Astrocyte (in vitro differentiated cells and primary cell): ENCODE measurements around the gene LHFPL3. TPM values are rescaled to one million over a fixed set of nuclear protein-coding genes. Genes with fewer than 3 reads are reported as not detected.

ENCODE experiments used
- DNase-seq: peaks from one replicate; pipeline ENCODE4 v3.0.0-alpha.2; 2010; ENCODE audit warnings: low read depth
- FAIRE-seq: peaks from 2 replicates; lab custom pipeline; 2011; peaks lifted over from hg19 to GRCh38; lab: Jason Lieb, UNC
- H2AFZ ChIP-seq: 2 replicates; pipeline ENCODE4 v1.6.0; 2012; ENCODE audit warnings: low read depth, low read length, inconsistent platforms
- H3K27ac ChIP-seq: 2 replicates; pipeline ENCODE4 v1.5.1; 2011; ENCODE audit warnings: low read depth, low read length, inconsistent platforms
- H3K27me3 ChIP-seq: 2 replicates; pipeline ENCODE4 v1.6.0; 2011; ENCODE audit warnings: low read length, inconsistent platforms; ENCODE audit not compliant: insufficient read depth
- H3K36me3 ChIP-seq: 2 replicates; pipeline ENCODE4 v1.5.1; 2011; ENCODE audit warnings: low read length, inconsistent platforms; ENCODE audit not compliant: insufficient read depth
- H3K4me1 ChIP-seq: 2 replicates; pipeline ENCODE4 v1.5.1; 2011; ENCODE audit warnings: low read length, inconsistent platforms; ENCODE audit not compliant: insufficient read depth
- H3K4me2 ChIP-seq: 2 replicates; pipeline ENCODE4 v1.6.0; 2012; ENCODE audit warnings: low read length, inconsistent platforms
- H3K4me3 ChIP-seq: 2 replicates; pipeline ENCODE4 v1.5.1; 2011; ENCODE audit warnings: low read depth, mild to moderate bottlenecking, low read length, inconsistent platforms; ENCODE audit not compliant: insufficient read depth
- H3K79me2 ChIP-seq: 2 replicates; pipeline ENCODE4 v1.6.0; 2012; ENCODE audit warnings: mild to moderate bottlenecking, low read length, inconsistent platforms; ENCODE audit not compliant: insufficient read depth
- H3K9ac ChIP-seq: 2 replicates; pipeline ENCODE4 v1.6.0; 2012; ENCODE audit warnings: mild to moderate bottlenecking, low read length, inconsistent platforms
- H3K9me3 ChIP-seq: 2 replicates; pipeline ENCODE4 v1.5.1; 2012; ENCODE audit warnings: low read depth, mild to moderate bottlenecking, low read length, inconsistent platforms; ENCODE audit not compliant: insufficient read depth
- H4K20me1 ChIP-seq: 2 replicates; pipeline ENCODE4 v1.6.0; 2012; ENCODE audit warnings: low read length, inconsistent platforms; ENCODE audit not compliant: insufficient read depth
- H3K27ac Mint-ChIP-seq: one replicate; pipeline ENCODE4 v1.8.0; 2021; ENCODE audit warnings: mild to moderate bottlenecking, mixed read lengths; ENCODE audit not compliant: unreplicated experiment
- H3K27me3 Mint-ChIP-seq: one replicate; pipeline ENCODE4 v1.8.0; 2021; ENCODE audit warnings: low read depth, mixed read lengths; ENCODE audit not compliant: unreplicated experiment
- H3K36me3 Mint-ChIP-seq: one replicate; pipeline ENCODE4 v1.8.0; 2021; ENCODE audit warnings: low read depth, mixed read lengths; ENCODE audit not compliant: unreplicated experiment
- H3K4me1 Mint-ChIP-seq: one replicate; pipeline ENCODE4 v1.8.0; 2021; ENCODE audit warnings: low read depth, mixed read lengths; ENCODE audit not compliant: unreplicated experiment
- H3K4me3 Mint-ChIP-seq: one replicate; pipeline ENCODE4 v1.8.0; 2021; ENCODE audit warnings: mild to moderate bottlenecking, moderate library complexity, mixed read lengths; ENCODE audit not compliant: unreplicated experiment
- H3K9me3 Mint-ChIP-seq: one replicate; pipeline ENCODE4 v1.8.0; 2021; ENCODE audit warnings: mild to moderate bottlenecking, mixed read lengths; ENCODE audit not compliant: unreplicated experiment
- CTCF ChIP-seq: IDR thresholded peaks from 2 replicates; pipeline ENCODE4 v1.5.1; 2011; ENCODE audit warnings: low read depth, mild to moderate bottlenecking, inconsistent platforms, low read length, moderate library complexity; ENCODE audit not compliant: insufficient read depth
- EZH2 ChIP-seq: IDR thresholded peaks from 2 replicates; pipeline ENCODE4 v1.6.1; 2012; ENCODE audit warnings: mild to moderate bottlenecking, low read length, inconsistent platforms; ENCODE audit not compliant: insufficient read depth
- total RNA-seq: library from RNA; stranded (reverse); gene quantifications from 2 replicates; pipeline ENCODE4 v1.2.1, GENCODE V29; 2021

The LHFPL3 gene
- total RNA-seq, 1 donor from 2014 or later, result not detected

DNA sequence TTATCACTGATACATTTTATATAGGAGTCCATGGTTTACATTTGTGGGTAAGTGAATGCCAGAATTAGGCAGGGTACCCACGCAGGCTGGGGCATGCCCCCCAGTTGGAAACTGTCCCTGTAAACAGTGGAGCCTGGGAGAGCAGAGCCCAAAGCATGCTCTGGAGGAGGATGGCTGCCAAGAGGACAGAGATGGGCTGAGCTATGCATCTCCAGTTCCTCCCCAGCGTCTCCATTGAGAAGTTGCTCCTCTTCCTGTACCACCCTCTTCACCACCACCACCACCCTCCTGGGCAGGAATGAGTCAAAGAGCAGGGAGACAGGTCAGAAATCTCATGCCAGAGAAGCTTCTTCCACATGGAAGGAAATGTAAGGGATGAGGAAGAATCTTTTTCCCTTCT, 617.9 kb downstream of the LHFPL3 start:
- no peaks in the 10 kb centered on the region for H3K36me3 ChIP-seq
- Mint-ChIP-seq H3K4me3 (no peak overlapping the region), H3K27ac (no peak overlapping the region), H3K4me1 (peaks cover 12% of the 10 kb centered on the region), H3K27me3 (no peaks in the 10 kb centered on the region), H3K36me3 (peaks cover 1% of the 10 kb centered on the region), H3K9me3 (peaks cover 5% of the 10 kb centered on the region)
- no peaks in the 10 kb centered on the region for H3K27me3 ChIP-seq
- no peak for DNase-seq
- no peak overlapping the region for H3K27ac ChIP-seq
- H3K4me2 ChIP-seq, result no peak overlapping the region
- no peaks in the 10 kb centered on the region for H3K79me2 ChIP-seq
- H2AFZ ChIP-seq, result no peak overlapping the region
- H3K4me1 ChIP-seq, result peaks cover 25% of the 10 kb centered on the region
- no peak overlapping the region for H3K9ac ChIP-seq
- TF ChIP-seq EZH2, result no peak
- TF ChIP-seq CTCF, result no peak
- no peak overlapping the region for H3K4me3 ChIP-seq
- no peaks in the 10 kb centered on the region for H4K20me1 ChIP-seq
- H3K9me3 ChIP-seq, result no peaks in the 10 kb centered on the region
- no peak for FAIRE-seq

DNA sequence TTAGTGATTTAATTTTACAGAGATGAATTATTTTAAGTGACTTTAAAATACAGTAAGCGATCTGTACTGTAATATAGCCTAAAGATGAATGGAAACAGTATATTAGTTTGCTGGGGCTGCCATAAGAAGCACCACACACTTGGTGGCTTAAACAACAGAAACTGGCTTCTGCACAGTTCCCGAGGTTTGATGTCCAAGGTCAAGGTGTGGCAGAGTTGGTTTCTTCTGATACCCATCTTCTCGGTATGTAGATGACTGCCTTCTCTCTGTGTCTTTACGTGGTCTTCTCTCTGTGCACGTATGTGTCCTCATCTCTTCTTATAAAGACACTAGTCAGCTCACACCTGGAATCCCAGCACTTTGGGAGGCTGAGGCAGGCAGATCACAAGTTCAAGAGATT, 621.6 kb downstream of the LHFPL3 start:
- Histone ChIP-seq H3K27me3 (no peaks in the 10 kb centered on the region), H3K4me3 (no peak overlapping the region), H3K4me2 (no peak overlapping the region), H4K20me1 (no peaks in the 10 kb centered on the region), H2AFZ (no peak overlapping the region), H3K27ac (no peak overlapping the region), H3K4me1 (peaks cover 10% of the 10 kb centered on the region), H3K36me3 (no peaks in the 10 kb centered on the region), H3K9ac (no peak overlapping the region), H3K9me3 (no peaks in the 10 kb centered on the region), H3K79me2 (no peaks in the 10 kb centered on the region)
- H3K4me3 Mint-ChIP-seq, result no peak overlapping the region
- FAIRE-seq (no peak), DNase-seq (no peak)
- H3K4me1 Mint-ChIP-seq, result peaks cover 5% of the 10 kb centered on the region
- no peaks in the 10 kb centered on the region for H3K36me3 Mint-ChIP-seq
- TF ChIP-seq EZH2 (no peak), CTCF (no peak)
- no peak overlapping the region for H3K27ac Mint-ChIP-seq
- H3K27me3 Mint-ChIP-seq, result no peaks in the 10 kb centered on the region
- no peaks in the 10 kb centered on the region for H3K9me3 Mint-ChIP-seq

- H3K36me3 Mint-ChIP-seq, result no peaks in the 10 kb centered on the region
- H3K27ac ChIP-seq, result no peak overlapping the region
- H4K20me1 ChIP-seq, result no peaks in the 10 kb centered on the region
- H3K27ac Mint-ChIP-seq, result no peak overlapping the region
- no peaks in the 10 kb centered on the region for H3K79me2 ChIP-seq
- H3K9me3 ChIP-seq, result no peaks in the 10 kb centered on the region
- DNase-seq (no peak), FAIRE-seq (no peak)
- H3K4me1 Mint-ChIP-seq, result no peaks in the 10 kb centered on the region
- H3K27me3 ChIP-seq, result no peaks in the 10 kb centered on the region
- no peak overlapping the region for H3K9ac ChIP-seq
- H3K27me3 Mint-ChIP-seq, result no peaks in the 10 kb centered on the region
- TF ChIP-seq CTCF (no peak), EZH2 (no peak)
- no peak overlapping the region for H3K4me2 ChIP-seq
- H2AFZ ChIP-seq, result no peak overlapping the region
- peaks cover 2% of the 10 kb centered on the region for H3K4me1 ChIP-seq
- H3K9me3 Mint-ChIP-seq, result no peaks in the 10 kb centered on the region
- no peaks in the 10 kb centered on the region for H3K36me3 ChIP-seq
- H3K4me3 ChIP-seq, result no peak overlapping the region
- no peak overlapping the region for H3K4me3 Mint-ChIP-seq
Observed at GRCh38 chr7:104950754-104951153, 622.4 kb downstream of the LHFPL3 start.
